ENCODE results near the gene STK32A. TPM values are rescaled to one million over a fixed set of nuclear protein-coding genes. Genes with fewer than 3 reads are reported as not detected.

Gene STK32A
- total and polyA plus RNA-seq, 2 donors (not counting 1 experiment from before 2014, with no cell fraction given), result not detected

GRCh38 chr5:147396070-147396823 is 161.4 kb downstream of the STK32A start:
- no peak overlapping the region for H3K4me3 Mint-ChIP-seq
- Histone ChIP-seq H3K9me3 (ENCODE audit: control extremely low read depth in 1 of 3, control insufficient read depth in 2 of 3, insufficient read depth in 1 of 3, low read length in 2 of 3) (peaks cover 0 to 10% (median 0%) of the 10 kb centered on the region in 3 donors), H3K27me3 (replicated peaks in 1 of 4; ENCODE audit: control extremely low read depth in 1 of 4, control insufficient read depth in 3 of 4, insufficient read depth in 4 of 4, low read length in 3 of 4) (no peaks in the 10 kb centered on the region), H4K20me1 (ENCODE audit: control insufficient read depth, insufficient read depth, low read length, poor library complexity, severe bottlenecking) (no peaks in the 10 kb centered on the region), H3K36me3 (replicated peaks in 1 of 2; ENCODE audit: control extremely low read depth in 1 of 2, control insufficient read depth in 1 of 2, extremely low read depth in 1 of 2, insufficient read depth in 2 of 2, low read length in 1 of 2) (no peaks in the 10 kb centered on the region), H3K4me1 (ENCODE audit: control insufficient read depth in 2 of 2, insufficient read depth in 2 of 2, low read length in 2 of 2) (no peaks in the 10 kb centered on the region), H3K4me2 (replicated peaks; ENCODE audit: low read depth, low read length, poor library complexity, severe bottlenecking) (no peak overlapping the region), H3K79me2 (ENCODE audit: control insufficient read depth, insufficient read depth, low read length) (no peaks in the 10 kb centered on the region), H2AFZ (ENCODE audit: insufficient read depth, low read depth, low read length, poor library complexity, severe bottlenecking) (no peak overlapping the region), H3K9ac (ENCODE audit: low read length) (no peak overlapping the region), H3K27ac (ENCODE audit: low read length in 2 of 2) (no peak overlapping the region), H3K4me3 (ENCODE audit: control extremely low read depth in 1 of 5, extremely low read depth in 1 of 5, insufficient read depth in 1 of 5, low read depth in 2 of 5, low read length in 4 of 5) (no peak overlapping the region)
- intact Hi-C loops (cut with micrococcal nuclease), result no loop called here
- ATAC-seq (ENCODE audit: low read depth) (no peak), DNase-seq (no peak)
- POLR2A ChIA-PET, result no interaction called here
- H3K27me3 Mint-ChIP-seq, result no peaks in the 10 kb centered on the region
- WGBS (ENCODE audit: insufficient coverage), result 73% methylated on average over 7 of the region's 8 CpGs
- CTCF ChIA-PET, result no interaction called here
- TF ChIP-seq EZH2 (IDR thresholded peaks at IDR 0.05; ENCODE audit: borderline replicate concordance, insufficient read depth, low read depth, low read length, poor library complexity, severe bottlenecking), result no peak
- TF ChIP-seq, protein P1, sequence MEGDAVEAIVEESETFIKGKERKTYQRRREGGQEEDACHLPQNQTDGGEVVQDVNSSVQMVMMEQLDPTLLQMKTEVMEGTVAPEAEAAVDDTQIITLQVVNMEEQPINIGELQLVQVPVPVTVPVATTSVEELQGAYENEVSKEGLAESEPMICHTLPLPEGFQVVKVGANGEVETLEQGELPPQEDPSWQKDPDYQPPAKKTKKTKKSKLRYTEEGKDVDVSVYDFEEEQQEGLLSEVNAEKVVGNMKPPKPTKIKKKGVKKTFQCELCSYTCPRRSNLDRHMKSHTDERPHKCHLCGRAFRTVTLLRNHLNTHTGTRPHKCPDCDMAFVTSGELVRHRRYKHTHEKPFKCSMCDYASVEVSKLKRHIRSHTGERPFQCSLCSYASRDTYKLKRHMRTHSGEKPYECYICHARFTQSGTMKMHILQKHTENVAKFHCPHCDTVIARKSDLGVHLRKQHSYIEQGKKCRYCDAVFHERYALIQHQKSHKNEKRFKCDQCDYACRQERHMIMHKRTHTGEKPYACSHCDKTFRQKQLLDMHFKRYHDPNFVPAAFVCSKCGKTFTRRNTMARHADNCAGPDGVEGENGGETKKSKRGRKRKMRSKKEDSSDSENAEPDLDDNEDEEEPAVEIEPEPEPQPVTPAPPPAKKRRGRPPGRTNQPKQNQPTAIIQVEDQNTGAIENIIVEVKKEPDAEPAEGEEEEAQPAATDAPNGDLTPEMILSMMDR (IDR thresholded peaks at IDR 0.05), result no peak
- no peaks in the 10 kb centered on the region for H3K9me3 Mint-ChIP-seq (ENCODE audit: insufficient read depth)
- H3K4me1 Mint-ChIP-seq, result no peaks in the 10 kb centered on the region
- no peak overlapping the region for H3K27ac Mint-ChIP-seq

DNA sequence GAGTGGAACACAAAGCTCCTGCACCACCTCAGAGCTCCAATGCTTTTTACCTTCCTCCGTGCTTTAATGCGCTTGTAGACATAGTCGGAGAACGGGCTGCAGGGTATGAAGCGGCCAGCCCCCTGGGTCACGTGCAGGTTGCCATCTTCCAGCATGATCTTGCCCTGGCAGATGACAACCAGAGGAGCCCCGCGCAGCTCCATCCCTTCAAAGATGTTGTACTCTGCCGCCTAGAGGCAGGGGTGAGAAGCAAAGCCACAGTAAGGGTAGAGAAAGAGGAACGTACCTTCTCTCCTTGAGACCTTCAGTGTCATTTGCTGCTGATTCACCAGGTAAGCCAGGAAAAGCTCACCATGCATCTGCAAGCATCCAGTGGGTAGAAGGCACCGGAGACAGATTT is 162.8 kb downstream of the STK32A start:
- H3K27ac ChIP-seq (ENCODE audit: low read length in 2 of 2), result no peak overlapping the region
- ChIA-PET POLR2A (no interaction called here), CTCF (no interaction called here)
- peaks cover 0 to 10% (median 0%) of the 10 kb centered on the region in 3 donors for H3K9me3 ChIP-seq (ENCODE audit: control extremely low read depth in 1 of 3, control insufficient read depth in 2 of 3, insufficient read depth in 1 of 3, low read length in 2 of 3)
- H3K36me3 ChIP-seq (replicated peaks in 1 of 2; ENCODE audit: control extremely low read depth in 1 of 2, control insufficient read depth in 1 of 2, extremely low read depth in 1 of 2, insufficient read depth in 2 of 2, low read length in 1 of 2), result no peaks in the 10 kb centered on the region
- no peaks in the 10 kb centered on the region for H4K20me1 ChIP-seq (ENCODE audit: control insufficient read depth, insufficient read depth, low read length, poor library complexity, severe bottlenecking)
- H2AFZ ChIP-seq (ENCODE audit: insufficient read depth, low read depth, low read length, poor library complexity, severe bottlenecking), result no peak overlapping the region
- H3K4me3 ChIP-seq (ENCODE audit: control extremely low read depth in 1 of 5, extremely low read depth in 1 of 5, insufficient read depth in 1 of 5, low read depth in 2 of 5, low read length in 4 of 5), result no peak overlapping the region
- Mint-ChIP-seq H3K27me3 (no peaks in the 10 kb centered on the region), H3K9me3 (ENCODE audit: insufficient read depth) (no peaks in the 10 kb centered on the region), H3K4me1 (no peaks in the 10 kb centered on the region), H3K27ac (no peak overlapping the region), H3K4me3 (no peak overlapping the region)
- TF ChIP-seq, protein P1 (IDR thresholded peaks at IDR 0.05), result no peak
- no peak for TF ChIP-seq EZH2 (IDR thresholded peaks at IDR 0.05; ENCODE audit: borderline replicate concordance, insufficient read depth, low read depth, low read length, poor library complexity, severe bottlenecking)
- no peak overlapping the region for H3K9ac ChIP-seq (ENCODE audit: low read length)
- ATAC-seq (ENCODE audit: low read depth), result no peak
- 96% methylated on average over 9 of the region's 11 CpGs for WGBS (ENCODE audit: insufficient coverage)
- intact Hi-C loops (cut with micrococcal nuclease), result no loop called here
- no peak overlapping the region for H3K4me2 ChIP-seq (replicated peaks; ENCODE audit: low read depth, low read length, poor library complexity, severe bottlenecking)
- DNase-seq, result no peak
- H3K4me1 ChIP-seq (ENCODE audit: control insufficient read depth in 2 of 2, insufficient read depth in 2 of 2, low read length in 2 of 2), result no peaks in the 10 kb centered on the region
- H3K27me3 ChIP-seq (replicated peaks in 1 of 4; ENCODE audit: control extremely low read depth in 1 of 4, control insufficient read depth in 3 of 4, insufficient read depth in 4 of 4, low read length in 3 of 4), result no peaks in the 10 kb centered on the region
- no peaks in the 10 kb centered on the region for H3K79me2 ChIP-seq (ENCODE audit: control insufficient read depth, insufficient read depth, low read length)
